GM19438 (cell line): Measurements from ENCODE around the gene C2CD3.
A peak's percentile ranks its signal among the peaks of the same experiment; 100 is the strongest.

Experiments
- ATAC-seq: cut with Tn5 transposase; IDR thresholded peaks from one replicate; pipeline ENCODE4 v1.9.1; 2021; ENCODE audit warnings: low read depth; ENCODE audit not compliant: unreplicated experiment

The C2CD3 gene

GRCh38 chr11:74023276-74023675 lies 147.5 kb downstream of the C2CD3 start:
- no peak for ATAC-seq

- ATAC-seq: no peak
Measured at GRCh38 chr11:74022546-74022945, 148.3 kb downstream of the C2CD3 start.

DNA sequence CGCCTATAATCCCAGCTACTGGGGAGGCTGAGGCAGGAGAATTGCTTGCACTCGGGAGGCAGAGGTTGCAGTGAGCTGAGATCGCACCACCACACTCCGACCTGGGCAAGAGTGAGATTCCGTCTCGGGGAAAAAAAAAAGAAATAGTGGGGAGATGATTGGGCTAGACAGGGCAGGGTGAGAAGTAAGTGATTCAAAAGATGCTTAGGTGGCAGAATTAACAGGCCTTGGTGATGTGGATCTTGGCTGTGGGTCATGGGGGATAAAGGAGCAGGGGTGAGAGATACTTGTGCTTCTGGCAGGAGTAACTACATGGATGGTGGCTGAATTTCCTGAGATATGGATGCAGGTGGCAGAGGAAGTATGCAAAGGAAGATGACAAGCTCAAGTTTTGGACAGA lies 148.8 kb downstream of the C2CD3 start:
- ATAC-seq: no peak

- ATAC-seq: peak; percentile 68
Measured at GRCh38 chr11:74020539-74020938, 150.3 kb downstream of the C2CD3 start.

- ATAC-seq: no peak
Measured at GRCh38 chr11:74019860-74020259, 150.9 kb downstream of the C2CD3 start.

DNA sequence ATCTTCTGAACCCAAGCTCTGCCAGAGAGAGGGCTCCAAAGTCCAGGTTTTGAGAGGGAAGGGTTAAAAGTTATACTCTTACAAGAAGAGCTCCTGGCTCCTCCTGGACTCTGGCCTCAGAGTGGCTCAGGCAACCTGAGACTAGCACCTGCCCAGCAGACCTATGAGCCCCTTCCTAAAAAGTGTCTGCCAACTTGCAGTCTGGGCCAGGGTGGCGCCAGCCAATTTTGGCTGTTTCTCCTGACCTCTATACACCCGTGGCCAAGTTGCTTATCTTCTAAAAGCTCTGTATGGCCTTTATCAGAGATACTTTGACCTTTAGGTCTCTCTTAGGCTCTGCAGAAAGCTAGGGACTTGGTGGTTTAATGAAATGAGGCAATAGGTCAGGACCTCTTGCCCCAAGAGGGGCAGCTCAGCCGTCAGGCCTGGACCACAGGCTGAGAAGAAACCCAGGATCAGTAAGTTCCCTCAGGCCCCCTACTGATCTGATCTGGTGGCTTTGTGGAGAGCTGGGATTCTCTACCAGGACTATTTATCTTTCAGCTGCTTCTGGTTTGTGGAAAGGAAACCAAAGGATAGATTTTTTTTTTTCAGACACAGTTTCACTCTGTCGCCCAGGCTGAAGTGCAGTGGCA lies 151.6 kb downstream of the C2CD3 start:
- ATAC-seq: no peak

DNA sequence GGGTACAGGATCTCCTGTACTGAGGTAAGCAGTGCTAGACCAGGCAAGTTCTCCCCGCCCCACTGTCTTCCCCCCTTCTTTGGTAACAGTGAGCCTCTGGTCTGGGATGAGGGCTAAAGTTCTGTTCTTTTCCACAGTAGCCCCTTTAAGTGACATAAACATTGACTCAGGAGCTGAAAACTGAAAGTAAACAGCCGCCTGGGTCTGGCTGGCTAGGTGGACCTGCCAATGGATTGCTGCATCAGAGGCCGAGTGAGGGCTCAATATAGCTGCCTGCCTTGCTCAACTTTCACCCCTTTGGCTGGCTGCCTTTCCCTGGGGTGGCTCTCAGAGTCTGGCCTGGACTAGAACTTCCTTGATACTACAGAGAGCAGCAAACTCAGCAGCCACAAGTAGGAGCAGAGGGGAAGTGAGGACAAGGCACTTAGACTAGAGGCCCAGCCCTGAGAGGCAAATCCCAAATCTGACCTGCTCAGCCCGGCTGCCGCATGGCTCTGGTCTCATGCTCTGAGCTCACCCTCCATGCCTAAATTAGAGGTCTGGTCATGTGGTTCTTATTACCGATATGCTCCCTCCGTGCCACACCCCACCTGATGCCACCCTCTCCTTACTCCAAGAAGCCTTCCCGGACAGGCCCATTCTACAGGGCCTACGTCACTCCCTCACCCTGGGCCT lies 152.3 kb downstream of the C2CD3 start:
- ATAC-seq: no peak

DNA sequence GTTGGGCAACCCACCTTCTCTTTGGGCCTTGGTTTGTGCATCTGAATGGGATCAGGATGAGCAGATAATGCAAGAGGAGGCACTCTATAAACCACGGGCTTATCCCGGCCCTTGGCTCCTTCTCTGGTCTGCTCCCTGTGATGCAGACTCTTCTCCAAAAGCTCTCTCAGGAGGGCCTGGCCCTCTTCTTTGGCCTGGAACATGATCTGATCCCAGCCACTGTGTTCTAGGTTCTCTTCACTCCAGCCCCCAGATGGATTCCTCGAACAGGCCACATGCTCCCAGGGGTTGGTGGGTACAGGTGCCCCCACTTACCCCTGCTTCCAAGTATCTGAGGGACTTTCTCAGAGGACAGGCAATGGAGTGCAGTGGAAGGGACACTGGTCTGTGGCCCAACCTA lies 153.2 kb downstream of the C2CD3 start:
- ATAC-seq: no peak

DNA sequence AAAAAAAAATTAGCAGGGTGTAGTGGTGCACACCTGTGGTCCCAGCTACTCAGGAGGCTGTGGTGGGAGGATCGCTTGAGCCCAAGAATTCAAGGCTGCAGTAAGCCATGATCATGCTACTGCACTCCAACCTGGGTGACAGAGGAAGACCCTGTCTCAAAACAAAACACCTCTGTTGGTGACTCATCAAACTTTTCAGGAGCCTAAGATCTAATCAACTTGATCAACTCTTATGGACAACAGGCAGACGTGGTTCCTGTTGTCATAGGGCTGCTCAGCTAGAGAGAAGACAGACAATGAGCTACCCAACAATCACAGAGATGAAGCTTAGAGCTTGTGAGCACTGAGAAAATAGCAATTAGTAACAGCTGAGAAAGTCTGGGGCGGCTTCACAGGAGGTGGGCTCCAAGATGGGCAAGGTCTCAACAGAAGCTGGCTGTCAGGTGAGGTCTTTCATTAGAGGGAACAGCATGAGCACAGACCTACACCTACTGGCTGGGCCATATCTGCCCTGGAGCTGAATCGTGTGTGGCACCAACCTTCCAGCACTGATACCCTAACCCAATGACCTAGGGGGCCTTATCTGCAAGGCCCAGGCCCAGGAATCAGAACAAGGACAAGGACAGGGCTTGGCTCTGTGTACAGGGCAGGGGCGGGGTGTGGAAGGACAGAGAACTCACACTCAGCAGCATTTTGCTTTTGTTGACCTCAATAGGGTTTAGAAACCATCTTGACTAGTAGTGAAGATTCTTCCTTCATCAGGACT lies 154.7 kb downstream of the C2CD3 start:
- no peak for ATAC-seq

DNA sequence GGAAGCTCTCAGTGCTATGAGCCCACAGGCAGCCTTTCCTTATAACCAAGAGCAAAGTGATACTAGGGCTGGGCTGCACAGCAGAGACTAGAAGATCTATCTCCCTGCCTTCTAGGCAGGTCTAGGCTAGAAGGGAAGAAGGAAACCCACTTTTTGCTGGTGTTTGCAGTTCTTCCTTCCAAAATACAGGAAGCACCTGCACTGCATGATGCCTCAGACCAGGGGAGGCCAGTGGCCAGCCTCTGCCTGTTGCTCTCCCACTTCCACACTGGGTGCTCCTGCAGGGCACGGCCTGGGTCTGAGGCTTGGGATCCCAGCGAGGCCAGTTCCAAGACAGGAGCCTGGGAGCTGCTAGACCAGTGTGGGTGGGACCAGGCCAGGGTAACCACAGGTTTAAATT lies 155.9 kb downstream of the C2CD3 start:
- ATAC-seq: no peak

- ATAC-seq: no peak
Measured at GRCh38 chr11:74013141-74013540, 157.7 kb downstream of the C2CD3 start.

DNA sequence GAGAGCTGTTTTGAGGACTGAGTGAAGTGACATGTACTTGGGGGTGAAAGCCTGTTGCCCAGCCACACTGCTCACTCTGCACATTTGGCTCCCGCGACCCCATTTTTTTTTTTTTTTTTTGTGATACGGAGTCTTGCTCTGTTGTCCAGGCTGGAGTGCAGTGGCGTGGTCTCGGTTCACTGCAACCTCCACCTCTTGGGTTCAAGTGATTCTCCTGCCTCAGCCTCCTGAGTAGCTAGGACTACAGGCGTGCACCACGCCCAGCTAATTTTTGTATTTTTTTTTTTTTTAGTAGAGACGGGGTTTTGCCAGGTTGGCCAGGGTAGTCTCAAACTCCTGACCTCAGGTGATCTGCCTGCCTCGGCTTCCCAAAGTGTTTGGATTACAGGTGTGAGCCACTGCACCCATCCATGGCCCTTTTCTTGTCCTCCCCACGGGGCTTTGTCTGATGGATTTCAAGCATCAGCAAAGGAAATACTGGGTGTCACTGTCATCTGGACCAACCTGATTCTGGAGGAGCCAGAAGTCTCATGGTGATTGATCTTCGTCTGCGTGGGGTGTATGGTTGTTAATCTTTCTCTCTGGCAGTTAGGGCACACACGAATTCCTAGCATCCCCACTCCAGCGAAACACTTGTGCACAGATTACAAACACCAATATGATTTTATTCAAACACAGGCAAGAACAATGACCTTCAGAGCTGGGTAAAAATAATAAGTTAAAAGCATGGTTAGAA lies 158.6 kb downstream of the C2CD3 start:
- no peak for ATAC-seq

- ATAC-seq: peak; percentile 71
Measured at GRCh38 chr11:74011360-74012073, 159.3 kb downstream of the C2CD3 start.

GRCh38 chr11:74010306-74011300 lies 160.2 kb downstream of the C2CD3 start:
- ATAC-seq: no peak

DNA sequence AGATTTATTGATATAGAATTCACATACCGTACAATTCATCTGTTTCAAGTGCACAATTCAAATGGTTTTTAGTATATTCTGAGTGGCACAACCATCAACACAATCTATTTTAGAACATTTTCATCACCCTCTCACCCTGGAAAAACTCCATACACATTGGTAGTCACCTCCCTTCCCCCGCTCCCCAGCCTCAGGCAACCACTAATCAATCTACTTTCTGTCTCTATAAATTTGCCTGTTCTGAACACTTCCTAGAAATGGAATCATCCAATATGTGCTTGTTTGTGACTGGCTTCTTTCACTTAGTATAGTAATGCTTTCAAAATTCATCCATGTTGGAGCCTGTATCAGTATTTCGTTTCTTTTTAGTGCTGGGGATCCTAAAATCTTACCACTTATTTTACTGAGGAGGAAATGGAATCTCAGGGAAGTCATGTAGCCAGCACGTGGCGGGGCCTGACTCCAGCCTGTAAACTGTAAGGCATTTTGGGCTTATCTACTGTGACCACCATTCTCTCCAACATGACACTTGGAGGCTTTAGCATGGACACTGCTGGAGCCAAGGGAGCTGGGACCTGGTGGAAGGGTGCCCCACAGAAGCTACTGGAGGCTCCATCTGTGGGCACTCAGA lies 161.0 kb downstream of the C2CD3 start:
- no peak for ATAC-seq

DNA sequence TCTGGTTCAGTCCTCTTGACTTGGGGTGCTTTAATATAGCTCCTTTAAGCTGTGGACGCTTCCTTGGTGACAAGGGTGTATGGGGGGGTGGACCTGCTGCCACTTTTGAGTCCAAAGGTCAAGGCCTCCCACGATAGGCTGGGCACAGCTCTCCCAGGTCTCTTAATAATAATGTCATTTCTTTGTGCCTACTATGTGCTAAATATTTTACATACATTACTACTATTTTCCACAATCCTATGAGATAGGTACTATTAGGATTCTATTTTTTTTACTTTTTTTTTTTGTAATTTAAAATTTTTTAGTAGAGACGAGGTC lies 161.6 kb downstream of the C2CD3 start:
- no peak for ATAC-seq

- ATAC-seq: no peak
Measured at GRCh38 chr11:74008373-74009229, 162.2 kb downstream of the C2CD3 start, which contains the start of gene UCP3. Gene UCP3 (minus strand): TSS chr11:74009085. CDS start chr11:74007042, 2,043 bp downstream.
